AG10803 (cell line): ENCODE results near the gene ZNG1E.
"Not testable (repeated sequence)": the region's sequence is repeated elsewhere in the genome, so short reads cannot be mapped to it uniquely, and the experiment has no call there.

Experiments
- DNase-seq: peaks from one replicate; pipeline ENCODE4 v3.0.0; 2010; ENCODE audit warnings: low read depth
- H3K4me3 ChIP-seq: 2 replicates; pipeline ENCODE4 v1.5.1; 2011; ENCODE audit warnings: mild to moderate bottlenecking, low read length, control low read depth
- TF ChIP-seq, protein P1 (sequence below): conservative IDR thresholded peaks from 2 replicates; pipeline ENCODE4 v1.5.1; 2011; ENCODE audit warnings: mild to moderate bottlenecking, low read length, control low read depth, inconsistent platforms

Gene ZNG1E

GRCh38 chr9:65675589-65676021 lies at the start of gene ZNG1E:
Gene ZNG1E, plus strand, starts transcription at chr9:65675928. Its CDS starts 49 bp downstream, at chr9:65675977.
- peak; percentile 0 for DNase-seq
- peak within 1 kb of the TSS; percentile 66 for H3K4me3 ChIP-seq

GRCh38 chr9:65673579-65673978 lies 2.1 kb upstream of the ZNG1E start:
- not testable (repeated sequence) for DNase-seq, H3K4me3 ChIP-seq

- not testable (repeated sequence) for DNase-seq, H3K4me3 ChIP-seq
Measured at GRCh38 chr9:65675018-65675417, 710 bp upstream of the ZNG1E start.

DNA sequence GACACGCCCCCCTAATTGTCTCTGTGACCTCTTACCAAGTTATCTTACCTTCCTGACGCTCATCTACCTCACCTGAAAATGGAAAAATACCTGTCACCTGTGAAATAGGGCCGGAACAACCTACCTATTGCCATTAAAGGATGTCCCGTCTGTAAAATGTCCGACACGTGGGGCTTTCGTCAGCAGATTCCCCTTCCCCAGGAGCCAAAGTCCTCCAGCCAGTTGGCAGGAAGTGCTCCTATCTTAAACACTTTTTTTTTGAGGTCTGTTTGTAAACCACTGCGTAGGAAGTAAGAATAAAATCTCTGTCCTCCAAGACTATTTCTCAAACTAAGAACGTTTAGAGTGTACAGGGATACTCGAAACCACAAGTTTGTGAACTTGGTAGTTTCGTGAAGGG lies 661 bp downstream of the ZNG1E start:
- DNase-seq, result not testable (repeated sequence)
- H3K4me3 ChIP-seq, result peak overlapping the region; percentile 43

DNA sequence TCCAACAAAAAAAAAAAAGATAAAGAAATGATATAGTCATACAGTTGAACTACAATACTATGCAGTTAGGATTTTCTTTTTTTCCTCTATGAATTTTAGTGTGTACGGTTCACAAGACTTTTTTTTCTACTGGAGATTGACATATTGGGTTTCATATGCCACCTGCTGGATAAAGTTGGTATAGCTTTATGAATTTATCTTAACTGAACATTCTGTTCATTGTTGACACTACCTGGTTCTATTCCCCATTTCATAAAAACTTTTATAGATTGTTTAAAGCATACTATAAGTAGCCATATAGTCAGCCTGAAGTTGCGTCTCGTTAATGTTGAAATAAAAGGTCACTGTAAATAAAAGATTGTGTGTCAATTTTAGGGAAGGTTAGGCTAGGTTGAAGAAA lies 2.8 kb downstream of the ZNG1E start:
- not testable (repeated sequence) for H3K4me3 ChIP-seq, DNase-seq
- TF ChIP-seq, protein P1, sequence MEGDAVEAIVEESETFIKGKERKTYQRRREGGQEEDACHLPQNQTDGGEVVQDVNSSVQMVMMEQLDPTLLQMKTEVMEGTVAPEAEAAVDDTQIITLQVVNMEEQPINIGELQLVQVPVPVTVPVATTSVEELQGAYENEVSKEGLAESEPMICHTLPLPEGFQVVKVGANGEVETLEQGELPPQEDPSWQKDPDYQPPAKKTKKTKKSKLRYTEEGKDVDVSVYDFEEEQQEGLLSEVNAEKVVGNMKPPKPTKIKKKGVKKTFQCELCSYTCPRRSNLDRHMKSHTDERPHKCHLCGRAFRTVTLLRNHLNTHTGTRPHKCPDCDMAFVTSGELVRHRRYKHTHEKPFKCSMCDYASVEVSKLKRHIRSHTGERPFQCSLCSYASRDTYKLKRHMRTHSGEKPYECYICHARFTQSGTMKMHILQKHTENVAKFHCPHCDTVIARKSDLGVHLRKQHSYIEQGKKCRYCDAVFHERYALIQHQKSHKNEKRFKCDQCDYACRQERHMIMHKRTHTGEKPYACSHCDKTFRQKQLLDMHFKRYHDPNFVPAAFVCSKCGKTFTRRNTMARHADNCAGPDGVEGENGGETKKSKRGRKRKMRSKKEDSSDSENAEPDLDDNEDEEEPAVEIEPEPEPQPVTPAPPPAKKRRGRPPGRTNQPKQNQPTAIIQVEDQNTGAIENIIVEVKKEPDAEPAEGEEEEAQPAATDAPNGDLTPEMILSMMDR, result peak; percentile 20; the same call in 1 of the 2 replicates

GRCh38 chr9:65703550-65703949 lies 27.8 kb downstream of the ZNG1E start:
- not testable (repeated sequence) for DNase-seq, H3K4me3 ChIP-seq

DNA sequence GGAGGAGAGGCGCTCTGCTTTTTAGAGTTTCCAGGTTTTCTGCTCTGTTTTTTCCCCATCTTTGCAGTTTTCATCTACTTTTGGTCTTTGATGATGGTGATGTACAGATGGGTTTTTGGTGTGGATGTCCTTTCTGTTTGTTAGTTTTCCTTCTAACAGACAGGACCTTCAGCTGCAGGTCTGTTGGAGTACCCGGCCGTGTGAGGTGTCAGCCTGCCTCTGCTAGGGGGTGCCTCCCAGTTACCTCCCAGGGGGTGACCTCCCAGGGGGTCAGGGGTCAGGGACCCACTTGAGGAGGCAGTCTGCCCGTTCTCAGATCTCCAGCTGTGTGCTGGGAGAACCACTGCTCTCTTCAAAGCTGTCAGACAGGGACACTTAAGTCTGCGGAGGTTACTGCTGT lies 38.7 kb downstream of the ZNG1E start:
- H3K4me3 ChIP-seq, DNase-seq: not testable (repeated sequence)

GRCh38 chr9:65737096-65737564 lies 61.4 kb downstream of the ZNG1E start, which contains the start of gene FOXD4L4:
Gene FOXD4L4, plus strand, starts transcription at chr9:65737146. Its CDS starts 0 bp downstream, at chr9:65737146.
- not testable (repeated sequence) for H3K4me3 ChIP-seq, DNase-seq

GRCh38 chr9:65738133-65738532 lies 62.4 kb downstream of the ZNG1E start:
- not testable (repeated sequence) for H3K4me3 ChIP-seq, DNase-seq
